ENCODE measurements around the gene MUC4. TPM values are rescaled to one million over a fixed set of nuclear protein-coding genes. Genes with fewer than 3 reads are reported as not detected.
"Not testable (repeated sequence)": the region's sequence is repeated elsewhere in the genome, so short reads cannot be mapped to it uniquely, and the experiment has no call there.

MUC4 gene
- total RNA-seq, 2 experiments from 2014 or later, result 0.15 to 0.24 TPM

DNA sequence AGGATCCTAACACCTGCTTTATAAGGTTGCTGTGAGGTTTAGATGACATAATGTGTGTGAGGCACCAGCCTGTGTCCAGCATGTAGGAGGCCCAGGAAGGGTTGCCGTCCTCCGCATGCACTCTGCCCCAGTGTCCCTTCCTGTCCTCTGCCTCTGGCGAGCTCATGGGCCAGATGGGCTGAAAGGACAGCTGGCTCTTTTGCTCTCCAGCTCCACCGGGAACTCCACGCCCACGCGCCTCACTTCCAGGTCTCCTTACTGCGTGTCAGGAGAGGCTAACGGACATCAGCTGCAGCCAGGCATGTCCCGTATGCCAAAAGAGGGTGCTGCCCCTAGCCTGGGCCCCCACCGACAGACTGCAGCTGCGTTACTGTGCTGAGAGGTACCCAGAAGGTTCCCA, 78.8 kb downstream of the MUC4 start:
- H3K9me3 Mint-ChIP-seq, result no peaks in the 10 kb centered on the region
- H3K4me1 Mint-ChIP-seq (ENCODE audit: low read depth), result no peaks in the 10 kb centered on the region
- intact Hi-C loops (cut with micrococcal nuclease), result no loop called here
- H3K36me3 Mint-ChIP-seq, result peaks cover 4% of the 10 kb centered on the region
- H3K27me3 Mint-ChIP-seq, result no peaks in the 10 kb centered on the region
- DNase-seq, result no peak
- H3K4me3 Mint-ChIP-seq, result no peak overlapping the region
- POLR2A ChIA-PET, result no interaction called here
- no peak overlapping the region for H3K27ac Mint-ChIP-seq
- CTCF ChIA-PET, result no interaction called here

DNA sequence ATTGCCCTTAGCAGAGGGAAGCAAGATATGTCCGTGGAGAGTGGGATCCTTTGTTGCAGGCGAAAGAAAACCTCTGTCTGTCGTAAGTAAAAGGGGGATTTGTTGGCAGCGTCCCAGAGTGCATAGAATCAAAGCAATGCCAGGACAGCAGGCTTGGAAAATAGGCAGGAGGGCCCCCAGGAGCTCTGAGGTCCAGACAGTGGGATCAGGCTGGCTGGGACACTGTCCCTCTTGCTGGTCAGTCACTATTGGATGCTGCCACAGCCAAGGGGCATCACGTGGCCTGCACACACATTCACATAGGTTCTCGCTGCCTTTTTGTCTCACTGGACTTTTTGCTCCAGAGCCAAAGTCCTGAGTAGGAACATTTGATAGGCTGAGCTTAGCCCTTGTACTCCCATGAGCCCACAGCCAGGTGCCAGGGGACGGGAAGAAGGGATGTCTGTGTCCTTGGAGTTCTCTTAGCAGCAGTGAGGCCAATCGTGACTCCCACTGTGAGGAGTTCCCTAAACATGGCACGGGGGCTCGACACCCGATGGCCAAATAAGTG, 80.3 kb downstream of the MUC4 start:
- ChIA-PET CTCF (no interaction called here), POLR2A (no interaction called here)
- Mint-ChIP-seq H3K4me3 (no peak overlapping the region), H3K9me3 (no peaks in the 10 kb centered on the region), H3K27me3 (no peaks in the 10 kb centered on the region), H3K36me3 (peaks cover 4% of the 10 kb centered on the region), H3K27ac (no peak overlapping the region), H3K4me1 (ENCODE audit: low read depth) (no peaks in the 10 kb centered on the region)
- DNase-seq, result no peak
- intact Hi-C loops (cut with micrococcal nuclease), result no loop called here

GRCh38 chr3:195729476-195730251, 82.1 kb downstream of the MUC4 start:
- POLR2A ChIA-PET, result no interaction called here
- CTCF ChIA-PET, result no interaction called here
- no peak overlapping the region for H3K4me3 Mint-ChIP-seq
- intact Hi-C loops (cut with micrococcal nuclease), result no loop called here
- H3K27me3 Mint-ChIP-seq, result no peaks in the 10 kb centered on the region
- no peak overlapping the region for H3K27ac Mint-ChIP-seq
- H3K9me3 Mint-ChIP-seq, result no peaks in the 10 kb centered on the region
- H3K4me1 Mint-ChIP-seq (ENCODE audit: low read depth), result no peaks in the 10 kb centered on the region
- peaks cover 1% of the 10 kb centered on the region for H3K36me3 Mint-ChIP-seq
- no peak for DNase-seq

- H3K27me3 Mint-ChIP-seq; H3K27ac Mint-ChIP-seq; CTCF ChIA-PET; H3K9me3 Mint-ChIP-seq; DNase-seq; POLR2A ChIA-PET; H3K4me3 Mint-ChIP-seq; intact Hi-C loops (cut with micrococcal nuclease); H3K36me3 Mint-ChIP-seq; H3K4me1 Mint-ChIP-seq (ENCODE audit: low read depth): not testable (repeated sequence)
These were observed 82.9 kb downstream of the MUC4 start for GRCh38 chr3:195728789-195729188.

- H3K9me3 Mint-ChIP-seq, result no peaks in the 10 kb centered on the region
- DNase-seq, result no peak
- no peak overlapping the region for H3K27ac Mint-ChIP-seq
- ChIA-PET CTCF (interaction anchor here (1.1 kb wide), 1 partner anchor 132 kb away, joined by 5 read pairs; no protein-coding TSS in a partner anchor), POLR2A (no interaction called here)
- no peak overlapping the region for H3K4me3 Mint-ChIP-seq
- peaks cover 1% of the 10 kb centered on the region for H3K36me3 Mint-ChIP-seq
- no peaks in the 10 kb centered on the region for H3K4me1 Mint-ChIP-seq (ENCODE audit: low read depth)
- intact Hi-C loops (cut with micrococcal nuclease), result no loop called here
- H3K27me3 Mint-ChIP-seq, result no peaks in the 10 kb centered on the region
These were observed 84.0 kb downstream of the MUC4 start for GRCh38 chr3:195727606-195728195.

- POLR2A ChIA-PET; H3K36me3 Mint-ChIP-seq; H3K27ac Mint-ChIP-seq; H3K4me3 Mint-ChIP-seq; DNase-seq; intact Hi-C loops (cut with micrococcal nuclease); CTCF ChIA-PET; H3K4me1 Mint-ChIP-seq (ENCODE audit: low read depth); H3K9me3 Mint-ChIP-seq; H3K27me3 Mint-ChIP-seq: not testable (repeated sequence)
These were observed 85.6 kb downstream of the MUC4 start for GRCh38 chr3:195725916-195726740.

DNA sequence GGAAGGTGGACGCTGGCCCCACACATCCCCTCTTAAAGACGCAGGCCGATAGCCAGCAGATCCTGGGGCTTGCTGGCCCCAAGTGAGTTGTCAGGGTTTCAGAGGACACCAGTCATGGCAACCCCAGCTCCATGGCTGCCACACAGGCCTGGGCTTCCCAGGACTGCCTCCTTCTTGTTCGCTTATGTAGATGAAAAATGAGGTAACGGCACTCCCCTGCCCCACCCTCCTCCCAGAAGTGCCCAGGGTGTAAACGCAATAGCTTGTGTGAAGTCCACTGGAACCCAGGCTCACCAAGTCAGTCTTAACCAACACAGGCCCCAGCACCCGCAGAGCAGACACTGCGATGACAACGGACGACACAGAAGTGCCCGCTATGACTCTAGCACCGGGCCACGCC, 87.4 kb downstream of the MUC4 start:
- DNase-seq; CTCF ChIA-PET; H3K4me3 Mint-ChIP-seq; H3K9me3 Mint-ChIP-seq; H3K4me1 Mint-ChIP-seq (ENCODE audit: low read depth); H3K27ac Mint-ChIP-seq; H3K36me3 Mint-ChIP-seq; intact Hi-C loops (cut with micrococcal nuclease); POLR2A ChIA-PET; H3K27me3 Mint-ChIP-seq: not testable (repeated sequence)

DNA sequence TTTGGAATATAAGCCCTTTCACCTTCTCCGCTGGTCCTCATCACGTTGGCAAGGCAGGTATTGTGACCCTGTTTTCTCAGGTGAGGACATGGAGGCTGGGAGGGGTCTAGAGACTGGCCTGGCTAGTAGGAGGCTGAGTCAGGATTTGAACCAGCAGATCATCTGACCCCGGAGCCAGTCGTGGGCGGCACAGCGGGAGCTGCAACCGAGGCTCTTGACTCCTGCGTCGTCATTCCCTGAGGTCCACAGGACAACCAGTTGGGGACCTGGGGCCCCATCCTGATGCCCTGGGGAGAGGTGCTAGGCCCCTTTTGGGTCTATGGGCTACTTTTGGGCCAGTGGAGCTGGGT, 88.8 kb downstream of the MUC4 start:
- H3K27me3 Mint-ChIP-seq; DNase-seq; H3K27ac Mint-ChIP-seq; H3K9me3 Mint-ChIP-seq; intact Hi-C loops (cut with micrococcal nuclease); H3K36me3 Mint-ChIP-seq; H3K4me1 Mint-ChIP-seq (ENCODE audit: low read depth); H3K4me3 Mint-ChIP-seq; POLR2A ChIA-PET; CTCF ChIA-PET: not testable (repeated sequence)

GRCh38 chr3:195722139-195722995, 89.4 kb downstream of the MUC4 start:
- POLR2A ChIA-PET, DNase-seq: not testable (repeated sequence)

GRCh38 chr3:195720831-195721506, 90.8 kb downstream of the MUC4 start, which contains the start of gene MUC20:
TSS of gene MUC20 (plus strand) at chr3:195720978. CDS start at chr3:195721008, 30 bp downstream.
- H3K4me3 Mint-ChIP-seq; H3K36me3 Mint-ChIP-seq; CTCF ChIA-PET; DNase-seq; H3K4me1 Mint-ChIP-seq (ENCODE audit: low read depth); H3K27me3 Mint-ChIP-seq; POLR2A ChIA-PET; H3K27ac Mint-ChIP-seq; intact Hi-C loops (cut with micrococcal nuclease); H3K9me3 Mint-ChIP-seq: not testable (repeated sequence)

More at GRCh38 chr3:195722139-195722995, 89.4 kb downstream of the MUC4 start:
- H3K27ac Mint-ChIP-seq; H3K27me3 Mint-ChIP-seq; intact Hi-C loops (cut with micrococcal nuclease); H3K36me3 Mint-ChIP-seq; H3K4me1 Mint-ChIP-seq (ENCODE audit: low read depth); H3K4me3 Mint-ChIP-seq; CTCF ChIA-PET; H3K9me3 Mint-ChIP-seq: not testable (repeated sequence)

- H3K9me3 Mint-ChIP-seq; intact Hi-C loops (cut with micrococcal nuclease); H3K27me3 Mint-ChIP-seq; H3K4me1 Mint-ChIP-seq (ENCODE audit: low read depth); POLR2A ChIA-PET; DNase-seq; H3K4me3 Mint-ChIP-seq; CTCF ChIA-PET; H3K27ac Mint-ChIP-seq: not testable (repeated sequence)
- peaks cover 11% of the 10 kb centered on the region for H3K36me3 Mint-ChIP-seq
These were observed 92.0 kb downstream of the MUC4 start for GRCh38 chr3:195719514-195720254.

All from activated CD4-positive, alpha-beta memory T cell treated with anti-CD3 and anti-CD28 coated beads for 36 hours (primary cell).